HepG2 (cell line): ENCODE data around the gene PTPN13.

Experiments
- CREM ChIP-seq, 2 experiments: sonication (generic) in 1 of 2; formaldehyde crosslinking in 1 of 2; IDR thresholded peaks; 2 replicates each; pipeline versions ENCODE4 v1.4.0 to v1.6.1; 2016 to 2020; ENCODE audit warnings: antibody characterized with exemption in 1 of 2, mild to moderate bottlenecking in 1 of 2, missing genetic modification reagents in 1 of 2
- EP300 ChIP-seq, 3 experiments: sonication (generic) in 1 of 3; formaldehyde crosslinking in 1 of 3; IDR thresholded peaks; 2 replicates each; pipeline versions ENCODE4 v1.5.1 to v1.6.1; 2011 to 2020; ENCODE audit warnings: low read depth in 2 of 3, low read length in 2 of 3, borderline replicate concordance in 1 of 3, improper control_type of control experiment in 1 of 3, mild to moderate bottlenecking in 1 of 3, missing genetic modification reagents in 1 of 3, moderate library complexity in 1 of 3
- HMGXB4 ChIP-seq, 2 experiments: sonication (generic) in 1 of 2; formaldehyde crosslinking in 1 of 2; IDR thresholded peaks; 2 replicates each; pipeline versions ENCODE4 v1.4.0 to v1.6.1; 2018 to 2020; ENCODE audit warnings: missing genetic modification reagents in 2 of 2, borderline replicate concordance in 1 of 2, low read depth in 1 of 2, mild to moderate bottlenecking in 1 of 2, missing biosample characterization in 1 of 2
- NFIC ChIP-seq: IDR thresholded peaks from 2 replicates; pipeline ENCODE4 v1.6.1; 2012; ENCODE audit warnings: mild to moderate bottlenecking, low read length, inconsistent platforms
- PAXIP1 ChIP-seq: sonication (generic); formaldehyde crosslinking; conservative IDR thresholded peaks from 2 replicates; pipeline ENCODE4 v1.4.0; 2020; ENCODE audit warnings: mild to moderate bottlenecking, missing genetic modification reagents, moderate library complexity
- PBX3 ChIP-seq: sonication (generic); formaldehyde crosslinking; IDR thresholded peaks from 2 replicates; pipeline ENCODE4 v1.8.1; 2023; ENCODE audit warnings: missing genetic modification reagents, inconsistent platforms, borderline replicate concordance
- SALL1 ChIP-seq: sonication (generic); formaldehyde crosslinking; IDR thresholded peaks from 2 replicates; pipeline ENCODE4 v1.8.0; 2022; ENCODE audit warnings: mild to moderate bottlenecking, missing genetic modification reagents
- SRSF9 ChIP-seq: fragments of 200-400 bp; formaldehyde crosslinking; IDR thresholded peaks from 2 replicates; pipeline ENCODE4 v1.6.1; 2018; ENCODE audit warnings: borderline replicate concordance, mild to moderate bottlenecking, low read depth, low read length; ENCODE audit not compliant: insufficient read depth, poor library complexity, severe bottlenecking
- TAF1 ChIP-seq: sonication (generic); formaldehyde crosslinking; IDR thresholded peaks from 2 replicates; pipeline ENCODE4 v1.4.0; 2020; ENCODE audit warnings: missing genetic modification reagents
- YY1 ChIP-seq: IDR thresholded peaks from 2 replicates; pipeline ENCODE4 v1.6.1; 2011; ENCODE audit warnings: low read length, low read depth, moderate library complexity, mild to moderate bottlenecking; ENCODE audit not compliant: insufficient read depth, insufficient replicate concordance
- ZNF577 ChIP-seq: sonication (generic); formaldehyde crosslinking; IDR thresholded peaks from 2 replicates; pipeline ENCODE4 v1.4.0; 2020; ENCODE audit warnings: mild to moderate bottlenecking, low read depth, missing genetic modification reagents, borderline replicate concordance
- ZNF878 ChIP-seq: sonication (generic); formaldehyde crosslinking; IDR thresholded peaks from 2 replicates; pipeline ENCODE4 v1.8.1; 2023; ENCODE audit warnings: mild to moderate bottlenecking, missing genetic modification reagents, moderate library complexity
- TF ChIP-seq, protein P1 (sequence below): sonication (generic); formaldehyde crosslinking; IDR thresholded peaks from 2 replicates; pipeline ENCODE4 v1.5.0; 2020; ENCODE audit warnings: mild to moderate bottlenecking, missing genetic modification reagents, moderate library complexity

- TF ChIP-seq EP300 (IDR thresholded peaks at IDR 0.05; ENCODE audit: low read depth in 2 of 2, low read length in 2 of 2), result no peak
- no peak for TF ChIP-seq EP300 (CRISPR knock-in tag; IDR thresholded peaks at IDR 0.05; ENCODE audit: borderline replicate concordance)
- TF ChIP-seq, protein P1, sequence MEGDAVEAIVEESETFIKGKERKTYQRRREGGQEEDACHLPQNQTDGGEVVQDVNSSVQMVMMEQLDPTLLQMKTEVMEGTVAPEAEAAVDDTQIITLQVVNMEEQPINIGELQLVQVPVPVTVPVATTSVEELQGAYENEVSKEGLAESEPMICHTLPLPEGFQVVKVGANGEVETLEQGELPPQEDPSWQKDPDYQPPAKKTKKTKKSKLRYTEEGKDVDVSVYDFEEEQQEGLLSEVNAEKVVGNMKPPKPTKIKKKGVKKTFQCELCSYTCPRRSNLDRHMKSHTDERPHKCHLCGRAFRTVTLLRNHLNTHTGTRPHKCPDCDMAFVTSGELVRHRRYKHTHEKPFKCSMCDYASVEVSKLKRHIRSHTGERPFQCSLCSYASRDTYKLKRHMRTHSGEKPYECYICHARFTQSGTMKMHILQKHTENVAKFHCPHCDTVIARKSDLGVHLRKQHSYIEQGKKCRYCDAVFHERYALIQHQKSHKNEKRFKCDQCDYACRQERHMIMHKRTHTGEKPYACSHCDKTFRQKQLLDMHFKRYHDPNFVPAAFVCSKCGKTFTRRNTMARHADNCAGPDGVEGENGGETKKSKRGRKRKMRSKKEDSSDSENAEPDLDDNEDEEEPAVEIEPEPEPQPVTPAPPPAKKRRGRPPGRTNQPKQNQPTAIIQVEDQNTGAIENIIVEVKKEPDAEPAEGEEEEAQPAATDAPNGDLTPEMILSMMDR (CRISPR knock-in tag), result no peak
- no peak for TF ChIP-seq NFIC
- TF ChIP-seq SALL1, result no peak
- TF ChIP-seq YY1, result no peak
- no peak for TF ChIP-seq PAXIP1
- no peak for TF ChIP-seq PBX3
- TF ChIP-seq TAF1 (CRISPR knock-in tag), result no peak
- TF ChIP-seq CREM (IDR thresholded peaks at IDR 0.05), result no peak
- TF ChIP-seq CREM (CRISPR knock-in tag; IDR thresholded peaks at IDR 0.05), result no peak
- TF ChIP-seq ZNF878 (CRISPR knock-in tag), result no peak
- TF ChIP-seq SRSF9, result no peak
- TF ChIP-seq HMGXB4 (CRISPR knock-in tag; IDR thresholded peaks at IDR 0.05; ENCODE audit: borderline replicate concordance in 1 of 2, low read depth in 1 of 2), result no peak
- TF ChIP-seq ZNF577 (CRISPR knock-in tag), result no peak
Observed at GRCh38 chr4:86554646-86555045, 39.5 kb upstream of the PTPN13 start.
